Measurements from ENCODE around the gene ZNF668. TPM values are rescaled to one million over a fixed set of nuclear protein-coding genes. Genes with fewer than 3 reads are reported as not detected.

ZNF668 gene
- total and polyA plus RNA-seq, 7 experiments from 2014 or later: 6.1 to 15.2 (median 12.6) TPM

DNA sequence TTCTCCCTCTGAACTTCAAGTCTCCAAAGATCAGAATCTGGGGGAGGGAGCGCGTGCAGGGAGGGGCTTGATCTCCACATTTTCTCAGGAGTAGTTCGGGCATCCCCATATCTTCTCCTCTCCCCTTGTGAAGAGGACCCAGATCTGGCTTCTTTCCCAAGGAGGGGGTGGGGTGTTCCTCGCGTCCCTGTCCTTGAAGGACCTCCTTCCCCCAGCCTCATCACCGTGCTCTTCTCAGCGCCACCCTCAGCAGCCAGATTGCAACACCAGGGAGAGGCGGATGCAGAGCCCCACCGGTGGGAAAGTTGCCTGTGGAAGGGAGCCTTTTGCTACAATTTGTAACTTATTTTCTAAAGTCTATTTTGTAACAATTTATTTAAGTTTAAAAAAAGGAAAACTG is 9.0 kb upstream of the ZNF668 start:
- Histone ChIP-seq H3K9me3 (ENCODE audit: control insufficient read depth in 2 of 3, low read length in 3 of 3) (no peaks in the 10 kb centered on the region), H3K4me1 (ENCODE audit: control insufficient read depth in 2 of 2, insufficient read depth in 2 of 2, low read length in 2 of 2) (no peaks in the 10 kb centered on the region), H3K4me3 (ENCODE audit: low read length) (no peak overlapping the region), H3K27me3 (ENCODE audit: control insufficient read depth in 2 of 2, insufficient read depth in 2 of 2, low read length in 2 of 2) (no peaks in the 10 kb centered on the region), H3K36me3 (ENCODE audit: control insufficient read depth in 2 of 3, insufficient read depth in 3 of 3, low read length in 3 of 3) (peaks cover 0 to 89% (median 9%) of the 10 kb centered on the region in 3 experiments), H3K27ac (ENCODE audit: low read depth, low read length) (no peak overlapping the region)
- intact Hi-C loops (cut with micrococcal nuclease): no loop called here
- no peak overlapping the region for H3K4me3 Mint-ChIP-seq
- H3K27ac Mint-ChIP-seq: peak overlapping the region in 1 of 9 donors; percentile 21
- POLR2A ChIA-PET: interaction anchor here (2.2 kb wide), 1 partner anchor 9 kb away, joined by 7 read pairs; the partner anchor contains the start of genes ZNF646 and ZNF668
- peaks cover 0 to 21% (median 4%) of the 10 kb centered on the region in 5 donors for H3K36me3 Mint-ChIP-seq
- H3K4me1 Mint-ChIP-seq: peaks cover 7 to 33% (median 20%) of the 10 kb centered on the region in 7 donors
- DNase-seq (no peak), ATAC-seq (no peak)
- CTCF ChIA-PET: no interaction called here
- no peaks in the 10 kb centered on the region for H3K27me3 Mint-ChIP-seq
- H3K9me3 Mint-ChIP-seq: no peaks in the 10 kb centered on the region

- Histone ChIP-seq H3K36me3 (ENCODE audit: control insufficient read depth in 2 of 3, insufficient read depth in 3 of 3, low read length in 3 of 3) (peaks cover 0 to 92% (median 15%) of the 10 kb centered on the region in 3 experiments), H3K4me1 (ENCODE audit: control insufficient read depth in 2 of 2, insufficient read depth in 2 of 2, low read length in 2 of 2) (no peaks in the 10 kb centered on the region), H3K9me3 (ENCODE audit: control insufficient read depth in 2 of 3, low read length in 3 of 3) (no peaks in the 10 kb centered on the region), H3K4me3 (ENCODE audit: low read length) (no peak overlapping the region), H3K27me3 (ENCODE audit: control insufficient read depth in 2 of 2, insufficient read depth in 2 of 2, low read length in 2 of 2) (no peaks in the 10 kb centered on the region), H3K27ac (ENCODE audit: low read depth, low read length) (no peak overlapping the region)
- no peaks in the 10 kb centered on the region for H3K27me3 Mint-ChIP-seq
- H3K36me3 Mint-ChIP-seq: peaks cover 0 to 27% (median 10%) of the 10 kb centered on the region in 5 donors
- H3K27ac Mint-ChIP-seq: peak overlapping the region in 4 of 9 donors; percentile 43 to 74 (median 56)
- intact Hi-C loops (cut with micrococcal nuclease): no loop called here
- peak overlapping the region in 1 of 10 donors; percentile 53 for H3K4me3 Mint-ChIP-seq
- CTCF ChIA-PET: no interaction called here
- POLR2A ChIA-PET: no interaction called here
- H3K4me1 Mint-ChIP-seq: peaks cover 8 to 39% (median 20%) of the 10 kb centered on the region in 7 donors
- H3K9me3 Mint-ChIP-seq: no peaks in the 10 kb centered on the region
- no peak for DNase-seq
- ATAC-seq: no peak
Measured at GRCh38 chr16:31082368-31083045, 8.5 kb upstream of the ZNF668 start.

- H3K4me1 ChIP-seq (ENCODE audit: control insufficient read depth in 2 of 2, insufficient read depth in 2 of 2, low read length in 2 of 2): no peaks in the 10 kb centered on the region
- CTCF ChIA-PET: no interaction called here
- POLR2A ChIA-PET: no interaction called here
- H3K27me3 ChIP-seq (ENCODE audit: control insufficient read depth in 2 of 2, insufficient read depth in 2 of 2, low read length in 2 of 2): no peaks in the 10 kb centered on the region
- H3K9me3 Mint-ChIP-seq: no peaks in the 10 kb centered on the region
- no peak for DNase-seq
- H3K27ac ChIP-seq (ENCODE audit: low read depth, low read length): no peak overlapping the region
- peaks cover 0 to 32% (median 11%) of the 10 kb centered on the region in 5 donors for H3K36me3 Mint-ChIP-seq
- H3K4me1 Mint-ChIP-seq: peaks cover 8 to 41% (median 20%) of the 10 kb centered on the region in 7 donors
- no peak overlapping the region for H3K4me3 ChIP-seq (ENCODE audit: low read length)
- H3K27me3 Mint-ChIP-seq: no peaks in the 10 kb centered on the region
- H3K27ac Mint-ChIP-seq: peak overlapping the region in 4 of 9 donors; percentile 43 to 74 (median 56)
- intact Hi-C loops (cut with micrococcal nuclease): no loop called here
- ATAC-seq: no peak
- H3K4me3 Mint-ChIP-seq: peak overlapping the region in 1 of 10 donors; percentile 53
- peaks cover 0 to 99% (median 17%) of the 10 kb centered on the region in 3 experiments for H3K36me3 ChIP-seq (ENCODE audit: control insufficient read depth in 2 of 3, insufficient read depth in 3 of 3, low read length in 3 of 3)
- no peaks in the 10 kb centered on the region for H3K9me3 ChIP-seq (ENCODE audit: control insufficient read depth in 2 of 3, low read length in 3 of 3)
Measured at GRCh38 chr16:31081428-31082351, 7.7 kb upstream of the ZNF668 start.

GRCh38 chr16:31080756-31081419 is 6.8 kb upstream of the ZNF668 start:
- Mint-ChIP-seq H3K4me1 (peaks cover 9 to 41% (median 25%) of the 10 kb centered on the region in 7 donors), H3K36me3 (peaks cover 0 to 38% (median 11%) of the 10 kb centered on the region in 5 donors), H3K27ac (peak overlapping the region in 1 of 9 donors; percentile 36), H3K27me3 (no peaks in the 10 kb centered on the region), H3K4me3 (no peak overlapping the region), H3K9me3 (no peaks in the 10 kb centered on the region)
- no peak overlapping the region for H3K4me3 ChIP-seq (ENCODE audit: low read length)
- ATAC-seq: no peak
- no peak overlapping the region for H3K27ac ChIP-seq (ENCODE audit: low read depth, low read length)
- H3K4me1 ChIP-seq (ENCODE audit: control insufficient read depth in 2 of 2, insufficient read depth in 2 of 2, low read length in 2 of 2): no peaks in the 10 kb centered on the region
- intact Hi-C loops (cut with micrococcal nuclease): no loop called here
- ChIA-PET POLR2A (interaction anchor here (0.6 to 2.0 kb wide), 3 partner anchors 99 to 1265 kb away, joined by 3 to 6 read pairs (median 4); partner anchors contain the start of gene FUS), CTCF (no interaction called here)
- DNase-seq: no peak
- H3K9me3 ChIP-seq (ENCODE audit: control insufficient read depth in 2 of 3, low read length in 3 of 3): no peaks in the 10 kb centered on the region
- no peaks in the 10 kb centered on the region for H3K27me3 ChIP-seq (ENCODE audit: control insufficient read depth in 2 of 2, insufficient read depth in 2 of 2, low read length in 2 of 2)
- H3K36me3 ChIP-seq (ENCODE audit: control insufficient read depth in 2 of 3, insufficient read depth in 3 of 3, low read length in 3 of 3): peaks cover 0 to 98% (median 17%) of the 10 kb centered on the region in 3 experiments

DNA sequence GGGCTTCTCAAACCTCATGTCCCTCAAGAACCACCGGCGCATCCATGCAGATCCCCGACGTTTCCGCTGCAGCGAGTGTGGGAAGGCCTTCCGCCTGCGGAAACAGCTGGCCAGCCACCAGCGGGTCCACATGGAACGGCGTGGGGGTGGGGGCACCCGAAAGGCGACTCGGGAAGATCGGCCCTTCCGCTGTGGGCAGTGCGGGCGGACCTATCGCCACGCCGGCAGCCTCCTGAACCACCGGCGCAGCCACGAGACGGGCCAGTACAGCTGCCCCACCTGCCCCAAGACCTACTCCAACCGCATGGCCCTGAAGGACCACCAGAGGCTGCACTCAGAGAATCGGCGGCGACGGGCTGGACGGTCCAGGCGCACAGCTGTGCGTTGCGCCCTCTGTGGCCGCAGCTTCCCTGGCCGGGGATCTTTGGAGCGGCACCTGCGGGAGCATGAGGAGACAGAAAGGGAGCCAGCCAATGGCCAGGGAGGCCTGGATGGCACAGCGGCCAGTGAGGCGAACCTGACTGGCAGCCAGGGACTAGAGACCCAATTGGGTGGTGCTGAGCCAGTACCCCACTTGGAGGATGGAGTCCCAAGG is 6.1 kb upstream of the ZNF668 start:
- DNase-seq: no peak
- H3K4me3 Mint-ChIP-seq: no peak overlapping the region
- no peak for ATAC-seq
- no peak overlapping the region for H3K27ac ChIP-seq (ENCODE audit: low read depth, low read length)
- H3K27me3 Mint-ChIP-seq: no peaks in the 10 kb centered on the region
- H3K36me3 ChIP-seq (ENCODE audit: control insufficient read depth in 2 of 3, insufficient read depth in 3 of 3, low read length in 3 of 3): peaks cover 0 to 90% (median 17%) of the 10 kb centered on the region in 3 experiments
- intact Hi-C loops (cut with micrococcal nuclease): no loop called here
- no peak overlapping the region for H3K4me3 ChIP-seq (ENCODE audit: low read length)
- no peaks in the 10 kb centered on the region for H3K4me1 ChIP-seq (ENCODE audit: control insufficient read depth in 2 of 2, insufficient read depth in 2 of 2, low read length in 2 of 2)
- H3K9me3 ChIP-seq (ENCODE audit: control insufficient read depth in 2 of 3, low read length in 3 of 3): no peaks in the 10 kb centered on the region
- POLR2A ChIA-PET: interaction anchor here (0.6 to 2.0 kb wide), 4 partner anchors 12 to 1265 kb away, joined by 3 to 6 read pairs (median 4); partner anchors contain the start of gene FUS
- no peak overlapping the region for H3K27ac Mint-ChIP-seq
- H3K4me1 Mint-ChIP-seq: peaks cover 13 to 44% (median 27%) of the 10 kb centered on the region in 7 donors
- H3K36me3 Mint-ChIP-seq: peaks cover 0 to 35% (median 11%) of the 10 kb centered on the region in 5 donors
- CTCF ChIA-PET: no interaction called here
- H3K27me3 ChIP-seq (ENCODE audit: control insufficient read depth in 2 of 2, insufficient read depth in 2 of 2, low read length in 2 of 2): no peaks in the 10 kb centered on the region
- H3K9me3 Mint-ChIP-seq: no peaks in the 10 kb centered on the region
